Lower leg skin (tissue), 3 donors: ENCODE measurements around the gene MGST2.

Experiments
- CTCF ChIP-seq, 3 donors: fragments of 450-650 bp; IDR thresholded peaks; one replicate each; pipeline ENCODE4 v1.5.1; 2016; ENCODE audit warnings: antibody characterized with exemption in 3 of 3, mild to moderate bottlenecking in 3 of 3, moderate library complexity in 2 of 3
- POLR2A ChIP-seq, 2 donors: fragments of 450-650 bp; IDR thresholded peaks; one replicate each; pipeline ENCODE4 v1.6.1; 2016 to 2017; ENCODE audit warnings: antibody characterized with exemption in 2 of 2, mild to moderate bottlenecking in 1 of 2, moderate library complexity in 1 of 2

- TF ChIP-seq CTCF (IDR thresholded peaks at IDR 0.05) (no peak), POLR2A (IDR thresholded peaks at IDR 0.05) (no peak)
Observed at GRCh38 chr4:139711461-139711860, 45.8 kb downstream of the MGST2 start.
